Measurements from ENCODE around the gene RIMS1.

Gene RIMS1

DNA sequence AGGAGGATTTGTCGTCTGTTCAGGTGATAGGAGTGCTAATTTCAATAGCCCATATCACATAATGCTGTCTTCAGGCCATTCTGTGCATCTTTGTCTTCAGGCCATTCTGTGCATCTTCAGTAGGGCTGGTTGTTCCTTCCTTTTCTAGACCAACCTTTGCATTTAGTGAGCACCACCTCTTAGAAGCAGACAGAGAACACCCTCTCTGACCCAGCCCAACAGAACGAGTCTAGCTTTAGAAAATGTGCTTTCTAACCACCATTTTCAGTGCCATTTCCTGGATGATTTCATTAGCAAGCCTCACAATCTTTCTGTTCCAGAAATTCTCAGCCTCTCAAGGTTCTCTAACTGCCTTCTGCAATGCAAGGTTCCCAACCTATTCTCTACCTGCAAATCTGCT is 520.2 kb downstream of the RIMS1 start:
- no peaks in the 10 kb centered on the region for H3K9me2 ChIP-seq (replicated peaks; ENCODE audit: insufficient read depth, low read length)
- no peak overlapping the region for H2AFZ ChIP-seq (ENCODE audit: low read depth, low read length, severe bottlenecking)
- no peaks in the 10 kb centered on the region for H3F3A ChIP-seq (ENCODE audit: insufficient read depth)
- no peak overlapping the region for H3K9ac ChIP-seq (ENCODE audit: low read length)
- no peak overlapping the region for H3K4me2 ChIP-seq (ENCODE audit: low read depth, low read length, poor library complexity, severe bottlenecking)
- H3K36me3 ChIP-seq (ENCODE audit: low read length): no peaks in the 10 kb centered on the region
- H3K27ac ChIP-seq (ENCODE audit: low read depth, low read length): no peak overlapping the region
- no peak overlapping the region for H3K4me3 ChIP-seq (ENCODE audit: insufficient read depth, low read length, poor library complexity, severe bottlenecking)
- TF ChIP-seq, protein P1, sequence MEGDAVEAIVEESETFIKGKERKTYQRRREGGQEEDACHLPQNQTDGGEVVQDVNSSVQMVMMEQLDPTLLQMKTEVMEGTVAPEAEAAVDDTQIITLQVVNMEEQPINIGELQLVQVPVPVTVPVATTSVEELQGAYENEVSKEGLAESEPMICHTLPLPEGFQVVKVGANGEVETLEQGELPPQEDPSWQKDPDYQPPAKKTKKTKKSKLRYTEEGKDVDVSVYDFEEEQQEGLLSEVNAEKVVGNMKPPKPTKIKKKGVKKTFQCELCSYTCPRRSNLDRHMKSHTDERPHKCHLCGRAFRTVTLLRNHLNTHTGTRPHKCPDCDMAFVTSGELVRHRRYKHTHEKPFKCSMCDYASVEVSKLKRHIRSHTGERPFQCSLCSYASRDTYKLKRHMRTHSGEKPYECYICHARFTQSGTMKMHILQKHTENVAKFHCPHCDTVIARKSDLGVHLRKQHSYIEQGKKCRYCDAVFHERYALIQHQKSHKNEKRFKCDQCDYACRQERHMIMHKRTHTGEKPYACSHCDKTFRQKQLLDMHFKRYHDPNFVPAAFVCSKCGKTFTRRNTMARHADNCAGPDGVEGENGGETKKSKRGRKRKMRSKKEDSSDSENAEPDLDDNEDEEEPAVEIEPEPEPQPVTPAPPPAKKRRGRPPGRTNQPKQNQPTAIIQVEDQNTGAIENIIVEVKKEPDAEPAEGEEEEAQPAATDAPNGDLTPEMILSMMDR (IDR thresholded peaks at IDR 0.05; ENCODE audit: insufficient read depth, low read length, poor library complexity, severe bottlenecking): no peak
- no peak for TF ChIP-seq EZH2phosphoT487 (conservative IDR thresholded peaks at IDR 0.05; ENCODE audit: low read length)
- H3K27me3 ChIP-seq (ENCODE audit: low read length): no peaks in the 10 kb centered on the region
- H4K20me1 ChIP-seq (ENCODE audit: low read depth, low read length): no peaks in the 10 kb centered on the region
- no peaks in the 10 kb centered on the region for H3K9me3 ChIP-seq (ENCODE audit: insufficient read depth, low read length)
- H3K79me2 ChIP-seq (ENCODE audit: insufficient read depth, low read length): no peaks in the 10 kb centered on the region

DNA sequence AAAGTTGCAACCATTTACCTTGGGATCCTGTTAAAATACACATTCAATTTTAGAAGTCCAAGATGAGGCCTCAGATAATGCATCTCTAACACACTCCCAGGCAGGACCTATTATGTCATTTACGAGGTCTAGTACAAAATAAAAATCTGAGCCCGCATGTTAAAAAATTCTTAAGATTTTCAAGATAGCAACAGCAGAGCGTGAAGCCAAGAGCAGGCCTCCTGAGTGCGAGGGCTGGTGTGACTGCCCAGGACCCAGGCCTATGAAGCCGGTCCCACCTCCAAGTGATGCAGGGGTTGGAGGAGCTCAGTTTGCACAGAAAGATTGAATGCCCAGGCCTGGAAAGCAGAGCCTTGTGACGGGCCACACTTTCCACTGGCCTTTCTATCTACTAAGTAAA is 524.4 kb downstream of the RIMS1 start:
- H4K20me1 ChIP-seq (ENCODE audit: low read depth, low read length): no peaks in the 10 kb centered on the region
- no peak overlapping the region for H3K9ac ChIP-seq (ENCODE audit: low read length)
- H3F3A ChIP-seq (ENCODE audit: insufficient read depth): no peaks in the 10 kb centered on the region
- H3K4me2 ChIP-seq (ENCODE audit: low read depth, low read length, poor library complexity, severe bottlenecking): no peak overlapping the region
- H3K27ac ChIP-seq (ENCODE audit: low read depth, low read length): no peak overlapping the region
- H2AFZ ChIP-seq (ENCODE audit: low read depth, low read length, severe bottlenecking): no peak overlapping the region
- H3K4me3 ChIP-seq (ENCODE audit: insufficient read depth, low read length, poor library complexity, severe bottlenecking): no peak overlapping the region
- no peaks in the 10 kb centered on the region for H3K9me3 ChIP-seq (ENCODE audit: insufficient read depth, low read length)
- H3K79me2 ChIP-seq (ENCODE audit: insufficient read depth, low read length): no peaks in the 10 kb centered on the region
- no peak for TF ChIP-seq EZH2phosphoT487 (conservative IDR thresholded peaks at IDR 0.05; ENCODE audit: low read length)
- TF ChIP-seq, protein P1 (IDR thresholded peaks at IDR 0.05; ENCODE audit: insufficient read depth, low read length, poor library complexity, severe bottlenecking): no peak
- no peaks in the 10 kb centered on the region for H3K9me2 ChIP-seq (replicated peaks; ENCODE audit: insufficient read depth, low read length)
- no peaks in the 10 kb centered on the region for H3K36me3 ChIP-seq (ENCODE audit: low read length)
- no peaks in the 10 kb centered on the region for H3K27me3 ChIP-seq (ENCODE audit: low read length)

DNA sequence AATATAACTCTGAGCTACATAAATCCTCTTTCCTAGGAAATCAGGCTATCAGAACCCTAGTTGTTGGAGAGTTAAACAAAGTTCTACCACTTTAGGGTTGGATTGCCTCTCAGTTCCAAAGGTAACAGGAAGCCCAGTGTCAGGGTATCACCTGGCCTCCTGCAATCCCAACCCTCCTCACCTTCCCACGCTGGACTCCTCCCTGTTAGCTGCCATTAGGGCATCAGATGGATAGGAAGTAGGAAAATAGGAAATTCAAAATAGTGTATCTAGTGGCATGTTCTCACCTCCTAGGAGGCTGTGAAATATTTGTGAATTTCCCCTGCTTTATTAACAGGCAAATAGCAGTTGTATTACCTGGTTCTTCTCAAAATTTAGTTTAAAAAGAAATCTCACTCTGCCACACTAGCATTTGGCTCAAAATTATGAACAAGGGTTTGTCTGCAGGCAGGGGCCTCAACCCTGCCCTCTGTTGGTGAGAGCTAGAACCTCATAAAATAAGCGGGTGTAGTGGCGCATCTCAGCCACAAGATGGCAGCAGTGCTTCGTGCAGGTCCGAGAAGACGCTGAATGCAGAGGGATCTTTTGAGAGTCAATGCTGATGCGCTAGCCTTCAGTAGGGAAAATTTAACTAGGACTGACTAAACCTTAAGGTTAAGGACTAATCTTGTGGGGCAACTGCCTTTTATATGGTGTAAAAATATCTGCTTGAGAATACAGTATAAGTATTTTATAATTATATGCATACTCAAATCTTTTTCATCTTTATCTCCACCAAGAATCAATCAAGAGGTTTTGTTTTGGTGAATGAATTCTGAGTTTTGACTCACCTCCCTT is 525.7 kb downstream of the RIMS1 start:
- peak overlapping the region; percentile 6 for H2AFZ ChIP-seq (ENCODE audit: low read depth, low read length, severe bottlenecking)
- H3K9me3 ChIP-seq (ENCODE audit: insufficient read depth, low read length): no peaks in the 10 kb centered on the region
- no peaks in the 10 kb centered on the region for H4K20me1 ChIP-seq (ENCODE audit: low read depth, low read length)
- H3K36me3 ChIP-seq (ENCODE audit: low read length): no peaks in the 10 kb centered on the region
- no peaks in the 10 kb centered on the region for H3K79me2 ChIP-seq (ENCODE audit: insufficient read depth, low read length)
- H3K27me3 ChIP-seq (ENCODE audit: low read length): no peaks in the 10 kb centered on the region
- H3K9ac ChIP-seq (ENCODE audit: low read length): no peak overlapping the region
- no peaks in the 10 kb centered on the region for H3F3A ChIP-seq (ENCODE audit: insufficient read depth)
- H3K9me2 ChIP-seq (replicated peaks; ENCODE audit: insufficient read depth, low read length): no peaks in the 10 kb centered on the region
- no peak overlapping the region for H3K4me2 ChIP-seq (ENCODE audit: low read depth, low read length, poor library complexity, severe bottlenecking)
- TF ChIP-seq, protein P1 (IDR thresholded peaks at IDR 0.05; ENCODE audit: insufficient read depth, low read length, poor library complexity, severe bottlenecking): peak; percentile 99
- TF ChIP-seq EZH2phosphoT487 (conservative IDR thresholded peaks at IDR 0.05; ENCODE audit: low read length): no peak
- H3K4me3 ChIP-seq (ENCODE audit: insufficient read depth, low read length, poor library complexity, severe bottlenecking): no peak overlapping the region
- H3K27ac ChIP-seq (ENCODE audit: low read depth, low read length): no peak overlapping the region

Data from SU-DHL-6 (cell line).